Pancreas (tissue), 10 donors: ENCODE measurements around the gene VEPH1. TPM values are rescaled to one million over a fixed set of nuclear protein-coding genes. Genes with fewer than 3 reads are reported as not detected.

Experiments
- ATAC-seq, 4 donors: fragments of 200-7000 bp; cut with Tn5 transposase; one replicate each; pipeline versions ENCODE4 v1.8.0 to v1.9.1; 2020; ENCODE audit warnings: mild to moderate bottlenecking in 4 of 4, moderate library complexity in 4 of 4
- DNase-seq, 6 donors: peaks; one replicate each; pipeline ENCODE4 v3.0.0-alpha.2; 2020
- FAIRE-seq: peaks from 2 replicates; lab custom pipeline; 2012; peaks lifted over from hg19 to GRCh38; lab: Jason Lieb, UNC
- H3K27ac ChIP-seq, 4 donors: fragments of 200-600 bp; sonication (generic); 1 replicate in 3 of 4; 2 replicates in 1 of 4; pipeline versions ENCODE4 v1.5.0 to v1.8.0; 2020
- H3K27me3 ChIP-seq, 4 donors: fragments of 200-600 bp; one replicate each; pipeline ENCODE4 v1.8.0; 2021
- H3K36me3 ChIP-seq, 3 donors: fragments of 200-600 bp; sonication (generic) in 1 of 3; one replicate each; pipeline versions ENCODE4 v1.5.0 to v1.8.0; 2020 to 2021
- H3K4me1 ChIP-seq, 3 donors: fragments of 200-600 bp; one replicate each; pipeline ENCODE4 v1.8.0; 2021
- H3K4me3 ChIP-seq, 4 donors: fragments of 200-600 bp; sonication (generic) in 2 of 4; one replicate each; pipeline versions ENCODE4 v1.5.0 to v1.8.0; 2020 to 2021
- H3K9me3 ChIP-seq, 4 donors: fragments of 200-600 bp; one replicate each; pipeline ENCODE4 v1.8.0; 2021
- CTCF ChIP-seq, 4 donors: fragments of 200-600 bp; sonication (generic) in 3 of 4; IDR thresholded peaks; one replicate each; pipeline versions ENCODE4 v1.5.0 to v1.8.0; 2021; ENCODE audit warnings: antibody characterized with exemption in 4 of 4
- WGBS, 2 donors: extraction: QIAGEN DNeasy Blood & Tissue Kit; methylation state at CpG; one replicate each; pipeline ENCODE4 v1.1.7; 2013; 5-methylcytosine and 5-hydroxymethylcytosine counted together
- intact Hi-C, 3 donors: fragments of 100-400 bp; cut with DNase I; formaldehyde crosslinking; loops; one replicate each; pipeline versions ENCODE4 v1.11.1 to v1.14.2; 2022
- polyA plus RNA-seq, 2 donors: library from polyadenylated mRNA; stranded (reverse); fragments of 200-250 nt; gene quantifications; one replicate each; pipeline ENCODE4 v1.2.3, GENCODE V29; 2013
- total RNA-seq, 6 donors: library from RNA; stranded (reverse); fragmentation: NEBNext Ultra II Directional in 4 of 6; extraction: Animal tissue kit (Norgen Biotek cat#: 25700) in 4 of 6; gene quantifications; one replicate each; pipeline versions ENCODE4 v1.2.1 to v1.2.4, GENCODE V29; 2021 to 2023
- donor health status: healthy with polysubstance abuse.
- donor health status: DM: no; HTN: no; CAD: no; lungs with moderate emphysema.
- donor health status: DM: no; HTN: no; CAD: no.
- donor health status: control.
- donor health status: control.
- donor health status: Bipolar disorder and iron deficiency.
- donor health status: DM: yes; HTN: yes; CAD: no.
- donor health status: DM: no; HTN: no; CAD: no.
- donor health status: DM: no; HTN: no; CAD: no.
- donor health status: DM: yes; HTN: yes; CAD: no.

The VEPH1 gene
- total and polyA plus RNA-seq, 8 donors: 7.6 to 18.3 (median 13.1) TPM

- Histone ChIP-seq H3K36me3 (no peaks in the 10 kb centered on the region), H3K9me3 (no peaks in the 10 kb centered on the region), H3K27me3 (no peaks in the 10 kb centered on the region), H3K27ac (no peak overlapping the region), H3K4me1 (no peaks in the 10 kb centered on the region), H3K4me3 (no peak overlapping the region)
- intact Hi-C loops: no loop called here
- ATAC-seq (no peak), DNase-seq (no peak), FAIRE-seq (no peak)
- no peak for TF ChIP-seq CTCF (IDR thresholded peaks at IDR 0.05)
Measured at GRCh38 chr3:157423337-157423736, 79.9 kb downstream of the VEPH1 start.

- no peak for DNase-seq
- Histone ChIP-seq H3K4me1 (no peaks in the 10 kb centered on the region), H3K36me3 (no peaks in the 10 kb centered on the region), H3K27me3 (no peaks in the 10 kb centered on the region), H3K4me3 (no peak overlapping the region), H3K27ac (no peak overlapping the region), H3K9me3 (no peaks in the 10 kb centered on the region)
- no peak for TF ChIP-seq CTCF (IDR thresholded peaks at IDR 0.05)
- no peak for ATAC-seq
- intact Hi-C loops: no loop called here
- no peak for FAIRE-seq
- WGBS, 2 donors: 81 to 83% methylated on average over 3 of the region's 3 CpGs
Measured at GRCh38 chr3:157420606-157421130, 82.5 kb downstream of the VEPH1 start.

GRCh38 chr3:157418104-157418503 lies 85.1 kb downstream of the VEPH1 start:
- ATAC-seq (no peak), DNase-seq (no peak), FAIRE-seq (no peak)
- Histone ChIP-seq H3K4me3 (no peak overlapping the region), H3K27ac (no peak overlapping the region), H3K9me3 (no peaks in the 10 kb centered on the region), H3K4me1 (no peaks in the 10 kb centered on the region), H3K27me3 (no peaks in the 10 kb centered on the region), H3K36me3 (no peaks in the 10 kb centered on the region)
- TF ChIP-seq CTCF (IDR thresholded peaks at IDR 0.05): no peak
- intact Hi-C loops: no loop called here
- WGBS, 2 donors: 67 to 74% methylated on average over 2 of the region's 2 CpGs

GRCh38 chr3:157417247-157417646 lies 86.0 kb downstream of the VEPH1 start:
- H3K36me3 ChIP-seq: no peaks in the 10 kb centered on the region
- FAIRE-seq: no peak
- no peak for TF ChIP-seq CTCF (IDR thresholded peaks at IDR 0.05)
- no peaks in the 10 kb centered on the region for H3K27me3 ChIP-seq
- H3K4me1 ChIP-seq: no peaks in the 10 kb centered on the region
- intact Hi-C loops: no loop called here
- no peak for ATAC-seq
- no peaks in the 10 kb centered on the region for H3K9me3 ChIP-seq
- DNase-seq: no peak
- H3K4me3 ChIP-seq: no peak overlapping the region
- 89 to 94% methylated on average over 2 of the region's 2 CpGs for WGBS, 2 donors
- no peak overlapping the region for H3K27ac ChIP-seq

- Histone ChIP-seq H3K9me3 (no peaks in the 10 kb centered on the region), H3K4me3 (no peak overlapping the region), H3K36me3 (no peaks in the 10 kb centered on the region), H3K4me1 (no peaks in the 10 kb centered on the region), H3K27me3 (no peaks in the 10 kb centered on the region), H3K27ac (no peak overlapping the region)
- FAIRE-seq (no peak), DNase-seq (no peak), ATAC-seq (no peak)
- 83 to 85% methylated on average over 3 of the region's 3 CpGs for WGBS, 2 donors
- TF ChIP-seq CTCF (IDR thresholded peaks at IDR 0.05): no peak
- intact Hi-C loops: no loop called here
Measured at GRCh38 chr3:157416347-157417087, 86.7 kb downstream of the VEPH1 start.
